ENCODE data around the gene SLC25A34.

DNA sequence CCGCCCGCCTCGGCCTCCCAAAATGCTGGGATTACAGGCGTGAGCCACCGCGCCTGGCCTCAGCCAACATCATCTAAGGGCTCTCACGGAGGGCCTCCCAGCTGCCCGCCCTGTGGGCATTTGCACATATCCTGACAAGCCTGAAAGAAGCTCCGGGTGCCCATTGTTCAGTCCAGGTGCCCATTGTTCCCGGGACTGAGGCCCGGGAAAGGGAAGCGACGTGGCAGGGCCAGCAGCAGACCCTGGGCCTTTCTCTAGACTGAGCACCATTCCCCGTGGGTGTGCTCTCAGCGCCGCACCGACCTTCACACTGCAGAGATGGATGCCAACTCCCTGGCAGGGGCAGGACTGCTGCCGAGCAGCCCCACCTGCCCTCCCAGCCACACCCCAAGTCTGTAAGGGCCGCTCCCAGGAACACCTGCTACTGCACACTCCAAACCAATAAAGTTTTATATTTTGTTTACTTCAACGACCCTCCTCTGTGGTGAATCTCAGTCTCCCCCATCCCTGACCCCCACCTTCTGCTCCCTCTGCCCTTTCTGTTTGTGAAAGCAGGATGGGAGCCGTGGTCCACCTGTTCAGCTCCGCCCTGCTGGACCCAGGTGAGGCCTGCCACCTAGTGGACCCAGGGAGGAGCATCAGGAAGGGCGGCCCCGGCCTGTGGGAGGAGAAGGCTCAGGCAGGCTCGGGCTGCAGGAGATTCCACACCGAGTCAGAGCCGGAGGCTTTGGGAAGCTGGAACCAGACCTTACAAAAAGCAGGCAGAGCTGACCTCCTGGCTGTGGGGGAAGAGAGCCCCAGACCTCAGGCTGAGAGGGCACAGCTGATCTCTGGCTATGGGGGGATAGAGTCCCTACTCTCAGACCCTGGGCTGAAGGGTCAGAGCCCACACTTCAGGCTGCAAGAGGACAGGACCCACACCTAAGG, 5.1 kb downstream of the SLC25A34 start:
- TF ChIP-seq, protein P1, sequence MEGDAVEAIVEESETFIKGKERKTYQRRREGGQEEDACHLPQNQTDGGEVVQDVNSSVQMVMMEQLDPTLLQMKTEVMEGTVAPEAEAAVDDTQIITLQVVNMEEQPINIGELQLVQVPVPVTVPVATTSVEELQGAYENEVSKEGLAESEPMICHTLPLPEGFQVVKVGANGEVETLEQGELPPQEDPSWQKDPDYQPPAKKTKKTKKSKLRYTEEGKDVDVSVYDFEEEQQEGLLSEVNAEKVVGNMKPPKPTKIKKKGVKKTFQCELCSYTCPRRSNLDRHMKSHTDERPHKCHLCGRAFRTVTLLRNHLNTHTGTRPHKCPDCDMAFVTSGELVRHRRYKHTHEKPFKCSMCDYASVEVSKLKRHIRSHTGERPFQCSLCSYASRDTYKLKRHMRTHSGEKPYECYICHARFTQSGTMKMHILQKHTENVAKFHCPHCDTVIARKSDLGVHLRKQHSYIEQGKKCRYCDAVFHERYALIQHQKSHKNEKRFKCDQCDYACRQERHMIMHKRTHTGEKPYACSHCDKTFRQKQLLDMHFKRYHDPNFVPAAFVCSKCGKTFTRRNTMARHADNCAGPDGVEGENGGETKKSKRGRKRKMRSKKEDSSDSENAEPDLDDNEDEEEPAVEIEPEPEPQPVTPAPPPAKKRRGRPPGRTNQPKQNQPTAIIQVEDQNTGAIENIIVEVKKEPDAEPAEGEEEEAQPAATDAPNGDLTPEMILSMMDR (IDR thresholded peaks at IDR 0.05), result peak; percentile 80
- TF ChIP-seq, protein P2, sequence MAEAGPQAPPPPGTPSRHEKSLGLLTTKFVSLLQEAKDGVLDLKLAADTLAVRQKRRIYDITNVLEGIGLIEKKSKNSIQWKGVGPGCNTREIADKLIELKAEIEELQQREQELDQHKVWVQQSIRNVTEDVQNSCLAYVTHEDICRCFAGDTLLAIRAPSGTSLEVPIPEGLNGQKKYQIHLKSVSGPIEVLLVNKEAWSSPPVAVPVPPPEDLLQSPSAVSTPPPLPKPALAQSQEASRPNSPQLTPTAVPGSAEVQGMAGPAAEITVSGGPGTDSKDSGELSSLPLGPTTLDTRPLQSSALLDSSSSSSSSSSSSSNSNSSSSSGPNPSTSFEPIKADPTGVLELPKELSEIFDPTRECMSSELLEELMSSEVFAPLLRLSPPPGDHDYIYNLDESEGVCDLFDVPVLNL (CRISPR knock-in tag; IDR thresholded peaks at IDR 0.05; ENCODE audit: borderline replicate concordance, low read depth), result no peak

Data from WTC11 (cell line).